Esophagus muscularis mucosa (tissue), 3 donors: ENCODE results near the gene POU3F1.

ENCODE experiments used
- CTCF ChIP-seq, 3 experiments: fragments of 200-600 bp in 2 of 3; fragments of 450-650 bp in 1 of 3; sonication (generic) in 2 of 3; IDR thresholded peaks; one replicate each; pipeline ENCODE4 v1.5.1; 2017 to 2019; ENCODE audit warnings: antibody characterized with exemption in 3 of 3, mild to moderate bottlenecking in 2 of 3, moderate library complexity in 1 of 3
- POLR2A ChIP-seq: fragments of 450-650 bp; IDR thresholded peaks from one replicate; pipeline ENCODE4 v1.6.1; 2017; ENCODE audit warnings: antibody characterized with exemption, moderate library complexity, mild to moderate bottlenecking, low read depth

GRCh38 chr1:38074302-38074677 lies 27.7 kb upstream of the POU3F1 start:
- TF ChIP-seq CTCF (IDR thresholded peaks at IDR 0.05), result no peak
- no peak for TF ChIP-seq POLR2A
